AG09309 (cell line): Measurements from ENCODE around the gene TMEM30A.

Experiments used
- DNase-seq: peaks from one replicate; pipeline ENCODE4 v3.0.0-alpha.2; 2010; ENCODE audit warnings: low read depth
- H3K4me3 ChIP-seq: 2 replicates; pipeline ENCODE4 v1.5.1; 2011; ENCODE audit warnings: mild to moderate bottlenecking, low read depth, low read length, moderate library complexity; ENCODE audit not compliant: control insufficient read depth
- CTCF ChIP-seq: IDR thresholded peaks from 2 replicates; pipeline ENCODE4 v1.5.1; 2011; ENCODE audit warnings: mild to moderate bottlenecking, low read depth, low read length, inconsistent platforms; ENCODE audit not compliant: insufficient read depth, control insufficient read depth; ENCODE audit errors: missing control alignments

The TMEM30A gene

GRCh38 chr6:75267461-75267860 lies 17.1 kb downstream of the TMEM30A start:
- DNase-seq: no peak
- TF ChIP-seq CTCF: no peak
- no peak overlapping the region for H3K4me3 ChIP-seq

- peak; percentile 33 for DNase-seq
- peak; percentile 62 for TF ChIP-seq CTCF
- no peak overlapping the region for H3K4me3 ChIP-seq
These were observed 17.8 kb downstream of the TMEM30A start for GRCh38 chr6:75266716-75267291.

- no peak for DNase-seq
- TF ChIP-seq CTCF: no peak
- H3K4me3 ChIP-seq: no peak overlapping the region
These were observed 21.2 kb downstream of the TMEM30A start for GRCh38 chr6:75263401-75263750.

- no peak for TF ChIP-seq CTCF
- H3K4me3 ChIP-seq: no peak overlapping the region
- DNase-seq: no peak
These were observed 21.7 kb downstream of the TMEM30A start for GRCh38 chr6:75262716-75263400.

- H3K4me3 ChIP-seq: no peak overlapping the region
- no peak for DNase-seq
- TF ChIP-seq CTCF: no peak
These were observed 23.3 kb downstream of the TMEM30A start for GRCh38 chr6:75261299-75261698.

- no peak for TF ChIP-seq CTCF
- H3K4me3 ChIP-seq: no peak overlapping the region
- no peak for DNase-seq
These were observed 27.1 kb downstream of the TMEM30A start for GRCh38 chr6:75257343-75258087.
